ENCODE results near the gene C6. TPM values are rescaled to one million over a fixed set of nuclear protein-coding genes. Genes with fewer than 3 reads are reported as not detected.

The C6 gene
- total RNA-seq, 6 experiments from 2014 or later: 0.09 to 0.12 TPM; not detected in 4

- Mint-ChIP-seq H3K27me3 (ENCODE audit: insufficient read depth) (peaks cover 6% of the 10 kb centered on the region; the same call in 1 of the 2 replicates), H3K4me3 (no peak overlapping the region), H3K9me3 (no peaks in the 10 kb centered on the region; the same call in 1 of the 2 replicates)
These were observed 33.8 kb upstream of the C6 start for GRCh38 chr5:41247135-41247534.

GRCh38 chr5:41246376-41246775, 33.0 kb upstream of the C6 start:
- H3K9me3 Mint-ChIP-seq: no peaks in the 10 kb centered on the region; the same call in 1 of the 2 replicates
- H3K27ac Mint-ChIP-seq: peak overlapping the region; percentile 40; the same call in 1 of the 2 replicates
- TF ChIP-seq CTCF (IDR thresholded peaks at IDR 0.05): no peak
- no peaks in the 10 kb centered on the region for H3K36me3 Mint-ChIP-seq (ENCODE audit: low read depth)
- peaks cover 11% of the 10 kb centered on the region for H3K4me1 Mint-ChIP-seq (ENCODE audit: low read depth)
- peak; percentile 42 for DNase-seq
- H3K27me3 Mint-ChIP-seq (ENCODE audit: insufficient read depth): peaks cover 6% of the 10 kb centered on the region; the same call in 1 of the 2 replicates
- H3K4me3 Mint-ChIP-seq: no peak overlapping the region

More at GRCh38 chr5:41247135-41247534, 33.8 kb upstream of the C6 start:
- DNase-seq: no peak
- H3K36me3 Mint-ChIP-seq (ENCODE audit: low read depth): no peaks in the 10 kb centered on the region
- no peak overlapping the region for H3K27ac Mint-ChIP-seq
- peaks cover 19% of the 10 kb centered on the region for H3K4me1 Mint-ChIP-seq (ENCODE audit: low read depth)
- no peak for TF ChIP-seq CTCF (IDR thresholded peaks at IDR 0.05)

GRCh38 chr5:41243558-41243957, 30.2 kb upstream of the C6 start:
- peaks cover 11% of the 10 kb centered on the region for H3K4me1 Mint-ChIP-seq (ENCODE audit: low read depth)

GRCh38 chr5:41240985-41241384, 27.7 kb upstream of the C6 start:
- Mint-ChIP-seq H3K36me3 (ENCODE audit: low read depth) (no peaks in the 10 kb centered on the region; the same call in 1 of the 2 replicates), H3K4me1 (ENCODE audit: low read depth) (peaks cover 1% of the 10 kb centered on the region)
- TF ChIP-seq CTCF (IDR thresholded peaks at IDR 0.05): no peak

More at GRCh38 chr5:41243558-41243957, 30.2 kb upstream of the C6 start:
- Mint-ChIP-seq H3K9me3 (peaks cover 5% of the 10 kb centered on the region; the same call in 1 of the 2 replicates), H3K27me3 (ENCODE audit: insufficient read depth) (peaks cover 6% of the 10 kb centered on the region; the same call in 1 of the 2 replicates), H3K36me3 (ENCODE audit: low read depth) (no peaks in the 10 kb centered on the region; the same call in 1 of the 2 replicates), H3K4me3 (no peak overlapping the region), H3K27ac (no peak overlapping the region)
- DNase-seq: no peak
- TF ChIP-seq CTCF (IDR thresholded peaks at IDR 0.05): no peak

GRCh38 chr5:41240390-41240789, 27.1 kb upstream of the C6 start:
- H3K27me3 Mint-ChIP-seq (ENCODE audit: insufficient read depth): peaks cover 3% of the 10 kb centered on the region; the same call in 1 of the 2 replicates
- no peaks in the 10 kb centered on the region; the same call in 1 of the 2 replicates for H3K36me3 Mint-ChIP-seq (ENCODE audit: low read depth)
- H3K4me3 Mint-ChIP-seq: no peak overlapping the region
- TF ChIP-seq CTCF (IDR thresholded peaks at IDR 0.05): no peak
- H3K4me1 Mint-ChIP-seq (ENCODE audit: low read depth): no peaks in the 10 kb centered on the region
- H3K9me3 Mint-ChIP-seq: peaks cover 5% of the 10 kb centered on the region; the same call in 1 of the 2 replicates
- DNase-seq: no peak
- no peak overlapping the region for H3K27ac Mint-ChIP-seq

More at GRCh38 chr5:41240985-41241384, 27.7 kb upstream of the C6 start:
- DNase-seq: no peak
- H3K4me3 Mint-ChIP-seq: no peak overlapping the region
- no peak overlapping the region for H3K27ac Mint-ChIP-seq
- peaks cover 5% of the 10 kb centered on the region; the same call in 1 of the 2 replicates for H3K9me3 Mint-ChIP-seq
- peaks cover 3% of the 10 kb centered on the region; the same call in 1 of the 2 replicates for H3K27me3 Mint-ChIP-seq (ENCODE audit: insufficient read depth)

Measured in HFFc6 (cell line).